ENCODE measurements around the gene NME7. TPM values are rescaled to one million over a fixed set of nuclear protein-coding genes. Genes with fewer than 3 reads are reported as not detected.

NME7 gene
- total and polyA plus RNA-seq, 2 experiments from 2014 or later = 39.1 to 48.5 TPM

GRCh38 chr1:169325117-169325516 lies 42.5 kb downstream of the NME7 start:
- peaks cover 4% of the 10 kb centered on the region; the same call in 1 of the 3 replicates for H3K36me3 Mint-ChIP-seq (ENCODE audit: low read depth)
- ATAC-seq = peak; percentile 100
- Histone ChIP-seq H3K9me2 (ENCODE audit: insufficient read depth) (no peaks in the 10 kb centered on the region), H3K79me2 (replicated peaks; ENCODE audit: insufficient read depth) (no peaks in the 10 kb centered on the region; the same call in 1 of the 2 replicates), H3K4me1 (ENCODE audit: insufficient read depth) (peaks cover 24% of the 10 kb centered on the region), H3K27ac (ENCODE audit: low read depth) (no peak overlapping the region), H2AFZ (no peak overlapping the region), H3K36me3 (ENCODE audit: insufficient read depth) (no peaks in the 10 kb centered on the region), H3K27me3 (ENCODE audit: insufficient read depth) (no peaks in the 10 kb centered on the region), H3K4me2 (no peak overlapping the region), H4K20me1 (replicated peaks; ENCODE audit: insufficient read depth) (no peaks in the 10 kb centered on the region), H3F3A (replicated peaks; ENCODE audit: low read depth) (no peaks in the 10 kb centered on the region), H3K4me3 (no peak overlapping the region)
- no peaks in the 10 kb centered on the region for H3K27me3 Mint-ChIP-seq (ENCODE audit: insufficient read depth, low read depth, poor library complexity)
- no peak overlapping the region for H3K4me3 Mint-ChIP-seq
- no peak overlapping the region for H3K27ac Mint-ChIP-seq
- H3K9me3 Mint-ChIP-seq = peaks cover 4% of the 10 kb centered on the region; the same call in 1 of the 3 replicates
- peak; percentile 84 for DNase-seq (ENCODE audit: low spot score)
- TF ChIP-seq JUNB (IDR thresholded peaks at IDR 0.05; ENCODE audit: unreplicated experiment) (no peak), ZNF462 (CRISPR knock-in tag; IDR thresholded peaks at IDR 0.05) (peak; percentile 81; the same call in 1 of the 2 replicates), ZNF331 (CRISPR knock-in tag; IDR thresholded peaks at IDR 0.05; ENCODE audit: low read depth) (no peak)
- H3K4me1 Mint-ChIP-seq = peaks cover 17% of the 10 kb centered on the region

GRCh38 chr1:169322138-169322537 lies 45.5 kb downstream of the NME7 start:
- H2AFZ ChIP-seq = no peak overlapping the region
- no peaks in the 10 kb centered on the region for H3K36me3 ChIP-seq (ENCODE audit: insufficient read depth)
- H3K27ac Mint-ChIP-seq = no peak overlapping the region
- no peak overlapping the region for H3K27ac ChIP-seq (ENCODE audit: low read depth)
- H3K27me3 ChIP-seq (ENCODE audit: insufficient read depth) = no peaks in the 10 kb centered on the region
- no peaks in the 10 kb centered on the region for H3K9me3 Mint-ChIP-seq
- H3F3A ChIP-seq (replicated peaks; ENCODE audit: low read depth) = no peaks in the 10 kb centered on the region
- no peak overlapping the region for H3K4me3 ChIP-seq
- H3K4me2 ChIP-seq = no peak overlapping the region
- H3K27me3 Mint-ChIP-seq (ENCODE audit: insufficient read depth, low read depth, poor library complexity) = no peaks in the 10 kb centered on the region
- H4K20me1 ChIP-seq (replicated peaks; ENCODE audit: insufficient read depth) = no peaks in the 10 kb centered on the region
- H3K4me1 Mint-ChIP-seq = peaks cover 24% of the 10 kb centered on the region
- H3K4me1 ChIP-seq (ENCODE audit: insufficient read depth) = peaks cover 24% of the 10 kb centered on the region
- no peaks in the 10 kb centered on the region for H3K79me2 ChIP-seq (replicated peaks; ENCODE audit: insufficient read depth)
- no peaks in the 10 kb centered on the region for H3K36me3 Mint-ChIP-seq (ENCODE audit: low read depth)
- ATAC-seq (no peak), DNase-seq (ENCODE audit: low spot score) (no peak)
- H3K9me2 ChIP-seq (ENCODE audit: insufficient read depth) = no peaks in the 10 kb centered on the region
- no peak overlapping the region for H3K4me3 Mint-ChIP-seq
- TF ChIP-seq REST (IDR thresholded peaks at IDR 0.05; ENCODE audit: unreplicated experiment) = no peak
- TF ChIP-seq CREB1 (CRISPR knock-in tag; IDR thresholded peaks at IDR 0.05; ENCODE audit: low read depth) = no peak
- no peak for TF ChIP-seq ETS1 (IDR thresholded peaks at IDR 0.05)
- TF ChIP-seq ZNF114 (CRISPR knock-in tag; IDR thresholded peaks at IDR 0.05) = no peak
- TF ChIP-seq JUNB (IDR thresholded peaks at IDR 0.05; ENCODE audit: unreplicated experiment) = no peak
- TF ChIP-seq STAT1 (IDR thresholded peaks at IDR 0.05; ENCODE audit: unreplicated experiment) = no peak
- TF ChIP-seq EZH2phosphoT487 (IDR thresholded peaks at IDR 0.05; ENCODE audit: unreplicated experiment) = no peak
- no peak for TF ChIP-seq POLR2AphosphoS5 (IDR thresholded peaks at IDR 0.05; ENCODE audit: low read depth)
- TF ChIP-seq NANOG (IDR thresholded peaks at IDR 0.05; ENCODE audit: borderline replicate concordance) = no peak
- TF ChIP-seq ZNF331 (CRISPR knock-in tag; IDR thresholded peaks at IDR 0.05; ENCODE audit: low read depth) = no peak
